Endothelial cell of umbilical vein (primary cell): ENCODE data around the gene SPO11. TPM values are rescaled to one million over a fixed set of nuclear protein-coding genes. Genes with fewer than 3 reads are reported as not detected.

Experiments used
- BruUV-seq: library from RNA; stranded (reverse); fragments of 400-500 nt; replicated peaks from 2 replicates; lab custom pipeline; 2021; lab: Mats Ljungman, UMichigan
- CTCF ChIA-PET: fragments of 300-600, 350-600 bp; sonication (Branson Sonifier 250); formaldehyde crosslinking; loops from one replicate; lab custom pipeline; 2021; ENCODE audit warnings: antibody characterized with exemption, inconsistent platforms; lab: Charles Lee
- POLR2A ChIA-PET: fragments of 300-600, 350-600 bp; sonication (Branson Sonifier 250); formaldehyde crosslinking; loops from one replicate; lab custom pipeline; 2021; ENCODE audit warnings: antibody characterized with exemption, inconsistent platforms; lab: Charles Lee
- DNase-seq: peaks from one replicate; pipeline ENCODE4 v3.0.0-alpha.2; 2011; ENCODE audit warnings: low read depth, low spot score
- FAIRE-seq: peaks from 2 replicates; lab custom pipeline; 2011; peaks lifted over from hg19 to GRCh38; lab: Jason Lieb, UNC
- H2AFZ ChIP-seq: 2 replicates; pipeline ENCODE4 v1.6.0; 2012; ENCODE audit warnings: low read depth, low read length, control low read depth, inconsistent platforms
- H3K27ac ChIP-seq: 2 replicates; pipeline ENCODE4 v1.5.1; 2011; ENCODE audit warnings: low read depth, mild to moderate bottlenecking, control low read depth, low read length, moderate library complexity; ENCODE audit not compliant: insufficient read depth
- H3K27me3 ChIP-seq, 2 experiments: 2 replicates each; pipeline versions ENCODE4 v1.6.0 to v1.6.1; 2011; ENCODE audit warnings: low read length in 2 of 2, mixed read lengths in 1 of 2; ENCODE audit not compliant: control insufficient read depth in 2 of 2, insufficient read depth in 2 of 2
- H3K36me3 ChIP-seq, 2 experiments: 2 replicates in 1 of 2; 3 replicates in 1 of 2; pipeline ENCODE4 v1.5.1; 2011; ENCODE audit warnings: low read length in 2 of 2, mild to moderate bottlenecking in 1 of 2, moderate library complexity in 1 of 2; ENCODE audit not compliant: control insufficient read depth in 2 of 2, insufficient read depth in 2 of 2; ENCODE audit errors: extremely low read depth in 1 of 2
- H3K4me1 ChIP-seq: 3 replicates; pipeline ENCODE4 v1.5.1; 2011; ENCODE audit warnings: mild to moderate bottlenecking, low read length; ENCODE audit not compliant: control insufficient read depth, insufficient read depth; ENCODE audit errors: extremely low read depth
- H3K4me2 ChIP-seq: 2 replicates; pipeline ENCODE4 v1.6.1; 2011; ENCODE audit warnings: low read length, control low read depth, mixed read lengths; ENCODE audit not compliant: insufficient read depth
- H3K4me3 ChIP-seq, 3 experiments: fragments of 200-600 bp in 1 of 3; sonication (generic), shearing (Covaris generic) in 1 of 3; replicated peaks in 1 of 3; 2 replicates each; pipeline ENCODE4 v1.5.1; 2011 to 2016; ENCODE audit warnings: control low read depth in 3 of 3, low read length in 3 of 3, mild to moderate bottlenecking in 2 of 3, inconsistent platforms in 1 of 3, low read depth in 1 of 3, moderate library complexity in 1 of 3; ENCODE audit not compliant: insufficient read depth in 1 of 3
- H3K79me2 ChIP-seq: 2 replicates; pipeline ENCODE4 v1.6.0; 2012; ENCODE audit warnings: low read length, inconsistent platforms; ENCODE audit not compliant: control insufficient read depth, insufficient read depth
- H3K9ac ChIP-seq: replicated peaks from 2 replicates; pipeline ENCODE3; 2011; ENCODE audit warnings: low read length, control low read depth; ENCODE audit not compliant: insufficient read depth; ENCODE audit errors: extremely low read depth
- H3K9me1 ChIP-seq: replicated peaks from 3 replicates; pipeline ENCODE4 v1.6.0; 2011; ENCODE audit warnings: mild to moderate bottlenecking, low read length; ENCODE audit not compliant: control insufficient read depth, insufficient read depth; ENCODE audit errors: extremely low read depth
- H3K9me3 ChIP-seq: replicated peaks from 2 replicates; pipeline ENCODE4 v1.5.1; 2012; ENCODE audit warnings: low read length, inconsistent platforms; ENCODE audit not compliant: control insufficient read depth, insufficient read depth
- H4K20me1 ChIP-seq: replicated peaks from 2 replicates; pipeline ENCODE3; 2011; ENCODE audit warnings: mild to moderate bottlenecking, low read length; ENCODE audit not compliant: control insufficient read depth, insufficient read depth; ENCODE audit errors: extremely low read depth
- EZH2 ChIP-seq: IDR thresholded peaks from 2 replicates; pipeline ENCODE4 v1.6.1; 2012; ENCODE audit warnings: borderline replicate concordance, low read depth, mild to moderate bottlenecking, moderate library complexity, low read length, inconsistent platforms; ENCODE audit not compliant: severe bottlenecking
- FOS ChIP-seq: IDR thresholded peaks from 2 replicates; pipeline ENCODE4 v1.6.1; 2011; ENCODE audit warnings: mild to moderate bottlenecking, low read length, moderate library complexity, borderline replicate concordance; ENCODE audit not compliant: insufficient read depth
- GATA2 ChIP-seq: IDR thresholded peaks from 2 replicates; pipeline ENCODE4 v1.7.0; 2011; ENCODE audit warnings: low read depth, mild to moderate bottlenecking, moderate library complexity, mixed read lengths, low read length; ENCODE audit not compliant: insufficient read length, insufficient read depth
- JUN ChIP-seq: IDR thresholded peaks from 2 replicates; pipeline ENCODE4 v1.6.1; 2011; ENCODE audit warnings: borderline replicate concordance, low read depth; ENCODE audit not compliant: insufficient read length, insufficient read depth
- MYC ChIP-seq: IDR thresholded peaks from one replicate; pipeline ENCODE4 v1.6.1; 2011; ENCODE audit warnings: mild to moderate bottlenecking, low read depth, low read length
- POLR2A ChIP-seq: IDR thresholded peaks from 2 replicates; pipeline ENCODE4 v1.6.1; 2012; ENCODE audit warnings: low read depth, mild to moderate bottlenecking, control low read depth, low read length
- POLR2AphosphoS5 ChIP-seq: IDR thresholded peaks from 2 replicates; pipeline ENCODE4 v1.6.1; 2012; ENCODE audit warnings: low read depth, mild to moderate bottlenecking, control low read depth, low read length, moderate library complexity; ENCODE audit not compliant: insufficient read depth
- dilution Hi-C: fragments of 300-500 bp; cut with MboI; formaldehyde crosslinking; loops from one replicate; pipeline ENCODE4 v1.15.0; 2019; ENCODE audit warnings: low sequenced_read_pairs; ENCODE audit not compliant: extremely low pct_ligation_motif_present
- intact Hi-C: fragments of 100-400 bp; cut with micrococcal nuclease; formaldehyde crosslinking; loops from one replicate; pipeline ENCODE4 v1.10.0; 2022
- polyA plus RNA-seq, 4 experiments: library from polyadenylated mRNA; depleted of rRNA in 3 of 4; stranded (reverse) in 3 of 4; unstranded in 1 of 4; fragments of >200 nt; gene quantifications; 2 replicates each; pipeline versions ENCODE4 v1.2.1 to v1.2.3, GENCODE V29; 2011 to 2012; ENCODE audit warnings: missing spikeins in 1 of 4
- total RNA-seq: library from RNA; stranded (reverse); gene quantifications from 2 replicates; pipeline ENCODE4 v1.2.3, GENCODE V29; 2021
- TF ChIP-seq, protein P1 (sequence below): IDR thresholded peaks from 2 replicates; pipeline ENCODE4 v1.6.1; 2011; ENCODE audit not compliant: insufficient read depth, insufficient read length
- TF ChIP-seq, protein P2 (sequence below), 2 donors: IDR thresholded peaks; 1 replicate in 1 of 2; 2 replicates in 1 of 2; pipeline ENCODE4 v1.5.1; 2011; ENCODE audit warnings: low read length in 2 of 2, mild to moderate bottlenecking in 2 of 2, moderate library complexity in 2 of 2, control low read depth in 1 of 2, inconsistent platforms in 1 of 2, low read depth in 1 of 2; ENCODE audit not compliant: insufficient read depth in 1 of 2; ENCODE audit errors: extremely low read depth in 1 of 2

SPO11 gene
- total and polyA plus RNA-seq, 2 donors (not counting 3 experiments of a cell fraction or from before 2014, with no cell fraction given): not detected

DNA sequence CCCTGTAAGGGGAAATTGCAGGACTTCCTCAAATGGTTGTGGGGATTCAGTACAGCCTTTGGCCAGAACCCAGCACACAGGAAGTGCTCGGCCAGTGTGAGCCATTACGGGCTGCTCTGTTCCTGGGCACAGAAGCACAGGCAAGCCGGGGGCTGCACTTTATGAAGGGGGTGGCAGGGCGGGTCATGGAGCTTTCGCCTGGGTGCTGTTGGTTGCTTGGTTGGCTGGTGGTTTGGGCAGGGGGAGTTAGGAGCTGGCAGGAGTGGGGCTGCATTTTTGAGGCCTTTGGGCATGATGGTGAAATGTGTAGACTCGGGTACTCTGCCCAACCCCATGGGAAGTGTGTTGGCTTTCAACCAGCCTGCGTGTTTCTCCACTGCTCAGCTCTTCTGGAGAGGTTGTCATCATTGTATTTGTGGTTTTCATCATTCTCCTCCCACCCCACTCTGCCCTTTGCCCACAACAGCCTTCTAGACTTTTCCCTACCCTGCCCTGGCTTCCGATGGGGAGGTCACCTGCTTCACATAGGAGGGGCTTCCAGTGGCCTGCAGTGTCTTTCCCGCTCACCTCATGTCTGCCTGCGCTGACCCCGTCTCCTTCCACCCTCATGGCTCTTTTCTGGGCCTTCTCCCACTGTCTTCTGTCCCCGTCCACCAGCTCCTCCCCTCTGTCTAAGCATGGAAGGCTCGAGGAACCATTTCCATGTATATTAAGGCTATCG lies 45.5 kb downstream of the SPO11 start:
- dilution Hi-C loops: no loop called here
- FAIRE-seq: no peak
- H3K4me1 ChIP-seq: no peaks in the 10 kb centered on the region
- CTCF ChIA-PET: interaction anchor here (1.0 to 1.6 kb wide), 3 partner anchors 9 to 124 kb away, joined by 3 to 6 read pairs (median 4); no protein-coding TSS in a partner anchor
- H3K27ac ChIP-seq: no peak overlapping the region
- TF ChIP-seq, protein P1, sequence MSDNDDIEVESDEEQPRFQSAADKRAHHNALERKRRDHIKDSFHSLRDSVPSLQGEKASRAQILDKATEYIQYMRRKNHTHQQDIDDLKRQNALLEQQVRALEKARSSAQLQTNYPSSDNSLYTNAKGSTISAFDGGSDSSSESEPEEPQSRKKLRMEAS: no peak
- TF ChIP-seq, protein P2, sequence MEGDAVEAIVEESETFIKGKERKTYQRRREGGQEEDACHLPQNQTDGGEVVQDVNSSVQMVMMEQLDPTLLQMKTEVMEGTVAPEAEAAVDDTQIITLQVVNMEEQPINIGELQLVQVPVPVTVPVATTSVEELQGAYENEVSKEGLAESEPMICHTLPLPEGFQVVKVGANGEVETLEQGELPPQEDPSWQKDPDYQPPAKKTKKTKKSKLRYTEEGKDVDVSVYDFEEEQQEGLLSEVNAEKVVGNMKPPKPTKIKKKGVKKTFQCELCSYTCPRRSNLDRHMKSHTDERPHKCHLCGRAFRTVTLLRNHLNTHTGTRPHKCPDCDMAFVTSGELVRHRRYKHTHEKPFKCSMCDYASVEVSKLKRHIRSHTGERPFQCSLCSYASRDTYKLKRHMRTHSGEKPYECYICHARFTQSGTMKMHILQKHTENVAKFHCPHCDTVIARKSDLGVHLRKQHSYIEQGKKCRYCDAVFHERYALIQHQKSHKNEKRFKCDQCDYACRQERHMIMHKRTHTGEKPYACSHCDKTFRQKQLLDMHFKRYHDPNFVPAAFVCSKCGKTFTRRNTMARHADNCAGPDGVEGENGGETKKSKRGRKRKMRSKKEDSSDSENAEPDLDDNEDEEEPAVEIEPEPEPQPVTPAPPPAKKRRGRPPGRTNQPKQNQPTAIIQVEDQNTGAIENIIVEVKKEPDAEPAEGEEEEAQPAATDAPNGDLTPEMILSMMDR (IDR thresholded peaks at IDR 0.05; ENCODE audit: extremely low read depth in 1 of 2, insufficient read depth in 1 of 2, low read depth in 1 of 2, low read length in 2 of 2): no peak
- no peak for TF ChIP-seq EZH2
- TF ChIP-seq POLR2A: no peak
- TF ChIP-seq MYC: no peak
- TF ChIP-seq POLR2AphosphoS5: no peak
- TF ChIP-seq JUN: no peak
- no peak for TF ChIP-seq FOS
- TF ChIP-seq GATA2: no peak
- no peaks in the 10 kb centered on the region for H4K20me1 ChIP-seq
- peaks cover 30 to 48% of the 10 kb centered on the region in 2 experiments for H3K36me3 ChIP-seq
- no peak for DNase-seq
- H3K79me2 ChIP-seq: no peaks in the 10 kb centered on the region
- H3K4me2 ChIP-seq: no peak overlapping the region
- no TSS peak for BruUV-seq
- H3K4me3 ChIP-seq: no peak overlapping the region
- intact Hi-C loops: no loop called here
- H2AFZ ChIP-seq: no peak overlapping the region
- H3K27me3 ChIP-seq: no peaks in the 10 kb centered on the region
- no peaks in the 10 kb centered on the region for H3K9me1 ChIP-seq
- no peak overlapping the region for H3K9ac ChIP-seq
- POLR2A ChIA-PET: no interaction called here
- H3K9me3 ChIP-seq: no peaks in the 10 kb centered on the region
